Liver (tissue), 9 donors: ENCODE results near the gene NSG1. TPM values are rescaled to one million over a fixed set of nuclear protein-coding genes. Genes with fewer than 3 reads are reported as not detected.

Experiments
- DNase-seq: peaks from one replicate; pipeline ENCODE4 v3.0.0-alpha.2; 2017; ENCODE audit warnings: low spot score
- H3K27ac ChIP-seq, 2 donors: one replicate each; pipeline ENCODE4 v1.7.0; 2013; ENCODE audit warnings: inconsistent platforms in 2 of 2, low read length in 2 of 2, control low read depth in 1 of 2, low read depth in 1 of 2, mild to moderate bottlenecking in 1 of 2
- H3K27me3 ChIP-seq, 4 donors: one replicate each; pipeline versions ENCODE4 v1.6.1 to v1.7.0; 2013; ENCODE audit warnings: low read length in 3 of 4, inconsistent platforms in 1 of 4, mild to moderate bottlenecking in 1 of 4, moderate library complexity in 1 of 4; ENCODE audit not compliant: control insufficient read depth in 4 of 4, insufficient read depth in 4 of 4
- H3K36me3 ChIP-seq, 4 donors: one replicate each; pipeline versions ENCODE4 v1.6.1 to v1.7.0; 2013; ENCODE audit warnings: low read length in 3 of 4, mild to moderate bottlenecking in 3 of 4, low read depth in 1 of 4, moderate library complexity in 1 of 4; ENCODE audit not compliant: control insufficient read depth in 4 of 4, insufficient read depth in 3 of 4
- H3K4me1 ChIP-seq, 4 donors: one replicate each; pipeline versions ENCODE4 v1.6.1 to v1.7.0; 2013; ENCODE audit warnings: low read length in 3 of 4, mild to moderate bottlenecking in 3 of 4, moderate library complexity in 1 of 4; ENCODE audit not compliant: control insufficient read depth in 4 of 4, insufficient read depth in 4 of 4
- H3K4me3 ChIP-seq, 3 donors: one replicate each; pipeline versions ENCODE4 v1.6.1 to v1.7.0; 2013; ENCODE audit warnings: low read length in 3 of 3, control low read depth in 1 of 3, low read depth in 1 of 3, mild to moderate bottlenecking in 1 of 3
- H3K9ac ChIP-seq, 2 donors: one replicate each; pipeline ENCODE4 v1.7.0; 2013; ENCODE audit warnings: low read length in 2 of 2, mild to moderate bottlenecking in 2 of 2, moderate library complexity in 2 of 2, control low read depth in 1 of 2, low read depth in 1 of 2
- H3K9me3 ChIP-seq, 4 donors: one replicate each; pipeline versions ENCODE4 v1.6.1 to v1.7.0; 2013; ENCODE audit warnings: low read length in 3 of 4; ENCODE audit not compliant: control insufficient read depth in 4 of 4
- CTCF ChIP-seq: fragments of 150-350 bp; IDR thresholded peaks from 2 replicates; pipeline ENCODE4 v1.5.1; 2017; ENCODE audit warnings: improper control_type of control experiment, low read depth, low read length; ENCODE audit not compliant: missing input control
- EGR1 ChIP-seq, 2 donors: IDR thresholded peaks; 2 replicates each; pipeline ENCODE4 v1.6.1; 2016 to 2018; ENCODE audit warnings: antibody characterized with exemption in 2 of 2, low read depth in 2 of 2
- FOXA1 ChIP-seq: IDR thresholded peaks from 2 replicates; pipeline ENCODE4 v1.6.1; 2016; ENCODE audit warnings: antibody characterized with exemption
- GABPA ChIP-seq, 2 donors: IDR thresholded peaks in 1 of 2; conservative IDR thresholded peaks in 1 of 2; 2 replicates each; pipeline ENCODE4 v1.6.1; 2016; ENCODE audit warnings: antibody characterized with exemption in 2 of 2, mild to moderate bottlenecking in 1 of 2, moderate library complexity in 1 of 2
- HNF4G ChIP-seq: IDR thresholded peaks from 2 replicates; pipeline ENCODE4 v1.6.1; 2016; ENCODE audit warnings: antibody characterized with exemption
- JUND ChIP-seq, 2 donors: IDR thresholded peaks; 2 replicates each; pipeline ENCODE4 v1.6.1; 2016; ENCODE audit warnings: antibody characterized with exemption in 2 of 2
- NR2F2 ChIP-seq: IDR thresholded peaks from 2 replicates; pipeline ENCODE4 v1.6.1; 2016; ENCODE audit warnings: antibody characterized with exemption
- RAD21 ChIP-seq, 2 donors: IDR thresholded peaks; 2 replicates each; pipeline ENCODE4 v1.6.1; 2016; ENCODE audit warnings: antibody characterized with exemption in 2 of 2, mild to moderate bottlenecking in 2 of 2
- RXRA ChIP-seq, 2 donors: IDR thresholded peaks; 2 replicates each; pipeline ENCODE4 v1.6.1; 2017 to 2018; ENCODE audit warnings: antibody characterized with exemption in 2 of 2, mild to moderate bottlenecking in 1 of 2
- YY1 ChIP-seq: IDR thresholded peaks from 2 replicates; pipeline ENCODE4 v1.6.1; 2016; ENCODE audit warnings: antibody characterized with exemption, mild to moderate bottlenecking
- WGBS: extraction: QIAGEN DNeasy Blood & Tissue Kit; methylation state at CpG from one replicate; pipeline ENCODE4 v1.1.7; 2013; 5-methylcytosine and 5-hydroxymethylcytosine counted together
- polyA plus RNA-seq, 2 donors: library from polyadenylated mRNA; stranded (reverse) in 1 of 2; unstranded in 1 of 2; fragments of 200-250 nt in 1 of 2; fragments of >200 nt in 1 of 2; fragmentation: Nextera tagmentation in 1 of 2; extraction: Ambion mirVana in 1 of 2; gene quantifications; one replicate each; pipeline versions ENCODE4 v1.2.1 to v1.2.3, GENCODE V29; 2013 to 2015
- total RNA-seq, 2 donors: library from RNA; depleted of rRNA; stranded (reverse); fragments of >200 nt; gene quantifications; one replicate each; pipeline ENCODE4 v1.2.3, GENCODE V29; 2014
- TF ChIP-seq, protein P1 (sequence below): IDR thresholded peaks from 2 replicates; pipeline ENCODE4 v1.6.1; 2016; ENCODE audit warnings: antibody characterized with exemption
- TF ChIP-seq, protein P2 (sequence below): IDR thresholded peaks from 2 replicates; pipeline ENCODE4 v1.6.1; 2016; ENCODE audit warnings: antibody characterized with exemption
- TF ChIP-seq, protein P3 (sequence below): IDR thresholded peaks from 2 replicates; pipeline ENCODE4 v1.6.1; 2016; ENCODE audit warnings: antibody characterized with exemption
- donor health status: healthy.
- donor health status: healthy.
- donor health status: healthy.
- donor health status: healthy.
- donor health status: healthy.

Gene NSG1
- total and polyA plus RNA-seq, 4 donors: under 0.01 to 0.33 (median 0.13) TPM

- no peak overlapping the region for H3K27ac ChIP-seq
- no peaks in the 10 kb centered on the region for H3K36me3 ChIP-seq
- no peaks in the 10 kb centered on the region for H3K4me1 ChIP-seq
- DNase-seq: no peak
- 55% methylated on average over 1 of the region's 1 CpG for WGBS
- no peaks in the 10 kb centered on the region for H3K9me3 ChIP-seq
- TF ChIP-seq JUND (IDR thresholded peaks at IDR 0.05) (no peak), YY1 (no peak), RAD21 (IDR thresholded peaks at IDR 0.05) (no peak), CTCF (no peak)
- H3K9ac ChIP-seq: no peak overlapping the region
- H3K4me3 ChIP-seq: no peak overlapping the region
- H3K27me3 ChIP-seq: no peaks in the 10 kb centered on the region
Measured at GRCh38 chr4:4355302-4355701, 31.6 kb upstream of the NSG1 start.

DNA sequence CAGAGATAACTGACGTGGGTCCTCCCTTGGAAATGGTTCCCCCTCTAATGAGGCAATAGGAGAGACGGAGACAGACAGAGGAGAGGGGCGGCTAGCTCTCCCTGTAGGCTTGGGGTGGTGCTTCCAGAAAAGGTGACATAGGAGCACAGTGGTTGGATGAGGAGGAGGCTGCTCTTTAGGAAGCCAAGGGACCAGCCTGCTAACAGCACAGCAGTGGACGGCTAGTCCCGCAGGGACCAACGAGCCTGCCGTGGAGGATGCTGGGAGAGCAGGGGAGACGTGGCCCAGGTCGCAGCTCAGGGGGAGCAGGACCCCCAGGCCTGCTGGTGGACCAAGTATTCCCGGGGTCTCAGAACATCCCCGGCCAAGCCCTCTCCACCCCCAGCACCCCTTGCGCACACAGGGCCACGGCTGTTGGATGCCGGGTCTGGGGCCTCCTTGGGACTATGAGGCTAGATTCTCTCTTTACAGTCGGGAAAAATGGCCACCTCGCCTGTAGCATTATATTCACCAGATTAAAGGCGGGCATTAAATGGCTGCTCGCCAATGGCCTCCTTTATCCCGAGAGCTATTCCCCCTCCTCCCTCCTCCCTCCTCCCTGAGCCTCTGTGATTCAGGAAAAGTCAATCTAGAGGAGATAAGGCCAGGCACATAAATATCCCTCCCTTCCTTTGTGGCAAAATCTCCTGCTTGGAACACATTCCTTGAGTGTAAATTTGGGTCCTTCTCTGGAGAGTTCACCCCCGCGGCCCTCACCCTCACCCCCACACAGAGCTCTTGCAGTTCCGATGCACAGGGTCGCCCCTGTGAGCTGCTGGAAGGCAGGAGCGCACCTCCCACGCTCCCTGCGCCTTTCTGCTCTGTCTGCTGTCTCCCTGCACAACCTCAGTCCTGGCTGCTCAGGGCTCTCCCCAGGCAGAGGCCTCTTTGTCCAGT, 30.5 kb upstream of the NSG1 start:
- Histone ChIP-seq H3K4me1 (no peaks in the 10 kb centered on the region), H3K27me3 (no peaks in the 10 kb centered on the region), H3K4me3 (no peak overlapping the region), H3K9ac (no peak overlapping the region), H3K36me3 (no peaks in the 10 kb centered on the region), H3K27ac (no peak overlapping the region), H3K9me3 (no peaks in the 10 kb centered on the region)
- TF ChIP-seq NR2F2 (no peak), JUND (IDR thresholded peaks at IDR 0.05) (no peak), FOXA1 (no peak), HNF4G (no peak), YY1 (no peak), EGR1 (IDR thresholded peaks at IDR 0.05; ENCODE audit: low read depth in 2 of 2) (no peak), RXRA (IDR thresholded peaks at IDR 0.05) (no peak), GABPA (IDR thresholded peaks at IDR 0.05 in 1 of 2, conservative IDR thresholded peaks at IDR 0.05 in 1 of 2) (no peak), RAD21 (IDR thresholded peaks at IDR 0.05) (no peak), CTCF (no peak)
- TF ChIP-seq, protein P1, sequence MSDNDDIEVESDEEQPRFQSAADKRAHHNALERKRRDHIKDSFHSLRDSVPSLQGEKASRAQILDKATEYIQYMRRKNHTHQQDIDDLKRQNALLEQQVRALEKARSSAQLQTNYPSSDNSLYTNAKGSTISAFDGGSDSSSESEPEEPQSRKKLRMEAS: no peak
- TF ChIP-seq, protein P2, sequence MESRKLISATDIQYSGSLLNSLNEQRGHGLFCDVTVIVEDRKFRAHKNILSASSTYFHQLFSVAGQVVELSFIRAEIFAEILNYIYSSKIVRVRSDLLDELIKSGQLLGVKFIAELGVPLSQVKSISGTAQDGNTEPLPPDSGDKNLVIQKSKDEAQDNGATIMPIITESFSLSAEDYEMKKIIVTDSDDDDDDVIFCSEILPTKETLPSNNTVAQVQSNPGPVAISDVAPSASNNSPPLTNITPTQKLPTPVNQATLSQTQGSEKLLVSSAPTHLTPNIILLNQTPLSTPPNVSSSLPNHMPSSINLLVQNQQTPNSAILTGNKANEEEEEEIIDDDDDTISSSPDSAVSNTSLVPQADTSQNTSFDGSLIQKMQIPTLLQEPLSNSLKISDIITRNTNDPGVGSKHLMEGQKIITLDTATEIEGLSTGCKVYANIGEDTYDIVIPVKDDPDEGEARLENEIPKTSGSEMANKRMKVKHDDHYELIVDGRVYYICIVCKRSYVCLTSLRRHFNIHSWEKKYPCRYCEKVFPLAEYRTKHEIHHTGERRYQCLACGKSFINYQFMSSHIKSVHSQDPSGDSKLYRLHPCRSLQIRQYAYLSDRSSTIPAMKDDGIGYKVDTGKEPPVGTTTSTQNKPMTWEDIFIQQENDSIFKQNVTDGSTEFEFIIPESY: no peak
- TF ChIP-seq, protein P3, sequence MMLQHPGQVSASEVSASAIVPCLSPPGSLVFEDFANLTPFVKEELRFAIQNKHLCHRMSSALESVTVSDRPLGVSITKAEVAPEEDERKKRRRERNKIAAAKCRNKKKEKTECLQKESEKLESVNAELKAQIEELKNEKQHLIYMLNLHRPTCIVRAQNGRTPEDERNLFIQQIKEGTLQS: no peak
- no peak for DNase-seq
- 69% methylated on average over 26 of the region's 26 CpGs for WGBS
